GM23338 (cell line): ENCODE results near the gene BEST1.

Experiments used
- CTCF ChIP-seq, 2 experiments: fragments of 200-600 bp in 1 of 2; sonication (generic) in 1 of 2; conservative IDR thresholded peaks; 2 replicates each; pipeline versions ENCODE4 v1.5.1 to v1.6.1; 2016 to 2017; ENCODE audit warnings: antibody characterized with exemption in 2 of 2, low read depth in 2 of 2, mild to moderate bottlenecking in 2 of 2, moderate library complexity in 1 of 2
- EZH2 ChIP-seq: fragments of 200-600 bp; sonication (generic); IDR thresholded peaks from one replicate; pipeline ENCODE4 v1.8.0; 2017; ENCODE audit warnings: antibody characterized with exemption, mild to moderate bottlenecking, low read depth; ENCODE audit not compliant: unreplicated experiment
- POLR2AphosphoS5 ChIP-seq: IDR thresholded peaks from 2 replicates; pipeline ENCODE4 v1.6.1; 2016; ENCODE audit warnings: antibody characterized with exemption, low read depth
- ZNF331 ChIP-seq: fragments of 250-450 bp; sonication (Bioruptor Pico); IDR thresholded peaks from 2 replicates; pipeline ENCODE4 v1.5.0; 2020; ENCODE audit warnings: low read depth, mild to moderate bottlenecking, moderate library complexity

GRCh38 chr11:61946894-61947293, 3.3 kb upstream of the BEST1 start:
- TF ChIP-seq EZH2 (no peak), CTCF (conservative IDR thresholded peaks at IDR 0.05; ENCODE audit: low read depth in 2 of 2) (no peak), POLR2AphosphoS5 (no peak), ZNF331 (CRISPR knock-in tag) (no peak)
